Esophagus squamous epithelium (tissue), 5 donors: Measurements from ENCODE around the gene TMEFF1. TPM values are rescaled to one million over a fixed set of nuclear protein-coding genes. Genes with fewer than 3 reads are reported as not detected.
"Not testable (repeated sequence)": the region's sequence is repeated elsewhere in the genome, so short reads cannot be mapped to it uniquely, and the experiment has no call there.

Experiments
- DNase-seq: peaks from one replicate; lab custom pipeline; 2025; lab: John Stamatoyannopoulos, UW
- H3K27ac ChIP-seq, 4 donors: fragments of 200-600 bp; sonication (generic); one replicate each; pipeline ENCODE4 v1.5.1; 2016 to 2019; ENCODE audit warnings: mild to moderate bottlenecking in 1 of 4
- H3K27me3 ChIP-seq, 4 donors: fragments of 200-600 bp; sonication (generic); 1 replicate in 3 of 4; 2 replicates in 1 of 4; pipeline versions ENCODE4 v1.5.1 to v1.6.0; 2017 to 2021; ENCODE audit warnings: antibody characterized with exemption in 1 of 4
- H3K36me3 ChIP-seq, 3 donors: fragments of 200-600 bp; sonication (generic); one replicate each; pipeline ENCODE4 v1.5.1; 2016 to 2019
- H3K4me1 ChIP-seq, 3 donors: fragments of 200-600 bp; sonication (generic); one replicate each; pipeline ENCODE4 v1.5.1; 2017 to 2019
- H3K4me3 ChIP-seq, 4 donors: fragments of 200-600 bp; sonication (generic); 1 replicate in 3 of 4; 2 replicates in 1 of 4; pipeline ENCODE4 v1.5.1; 2016 to 2019; ENCODE audit warnings: mild to moderate bottlenecking in 2 of 4, moderate library complexity in 1 of 4
- H3K9me3 ChIP-seq, 3 donors: fragments of 200-600 bp; sonication (generic); one replicate each; pipeline ENCODE4 v1.5.1; 2016 to 2019
- POLR2A ChIP-seq, 4 donors: fragments of 450-650 bp; IDR thresholded peaks; one replicate each; pipeline ENCODE4 v1.6.1; 2017; ENCODE audit warnings: antibody characterized with exemption in 4 of 4, mild to moderate bottlenecking in 4 of 4, moderate library complexity in 3 of 4
- WGBS, 2 donors: methylation state at CpG; one replicate each; pipeline ENCODE4 v1.1.5; 2018; 5-methylcytosine and 5-hydroxymethylcytosine counted together
- intact Hi-C: fragments of 100-400 bp; cut with DNase I; formaldehyde crosslinking; loops from one replicate; pipeline ENCODE4 v1.15.0; 2022
- total RNA-seq, 4 donors: library from RNA; depleted of rRNA; stranded (reverse); fragments of >200 nt; gene quantifications; one replicate each; pipeline ENCODE4 v1.1.0, GENCODE V29; 2016
- TF ChIP-seq, protein P1 (sequence below), 6 experiments: fragments of 450-650 bp in 4 of 6; fragments of 200-600 bp in 2 of 6; sonication (generic) in 2 of 6; IDR thresholded peaks; one replicate each; pipeline ENCODE4 v1.5.1; 2016 to 2019; ENCODE audit warnings: antibody characterized with exemption in 6 of 6, mild to moderate bottlenecking in 4 of 6, moderate library complexity in 4 of 6
- donor health status: DM: yes; HTN: yes; CAD: no.

The TMEFF1 gene
- total RNA-seq, 4 donors from 2014 or later: 0.57 TPM; not detected in 3

- Histone ChIP-seq H3K4me3 (no peak overlapping the region), H3K9me3 (no peaks in the 10 kb centered on the region), H3K36me3 (no peaks in the 10 kb centered on the region), H3K4me1 (no peaks in the 10 kb centered on the region), H3K27me3 (no peaks in the 10 kb centered on the region), H3K27ac (no peak overlapping the region)
- 69 to 73% methylated on average over 5 of the region's 5 CpGs for WGBS, 2 donors
- intact Hi-C loops: no loop called here
- no peak for TF ChIP-seq POLR2A (IDR thresholded peaks at IDR 0.05)
- TF ChIP-seq, protein P1, sequence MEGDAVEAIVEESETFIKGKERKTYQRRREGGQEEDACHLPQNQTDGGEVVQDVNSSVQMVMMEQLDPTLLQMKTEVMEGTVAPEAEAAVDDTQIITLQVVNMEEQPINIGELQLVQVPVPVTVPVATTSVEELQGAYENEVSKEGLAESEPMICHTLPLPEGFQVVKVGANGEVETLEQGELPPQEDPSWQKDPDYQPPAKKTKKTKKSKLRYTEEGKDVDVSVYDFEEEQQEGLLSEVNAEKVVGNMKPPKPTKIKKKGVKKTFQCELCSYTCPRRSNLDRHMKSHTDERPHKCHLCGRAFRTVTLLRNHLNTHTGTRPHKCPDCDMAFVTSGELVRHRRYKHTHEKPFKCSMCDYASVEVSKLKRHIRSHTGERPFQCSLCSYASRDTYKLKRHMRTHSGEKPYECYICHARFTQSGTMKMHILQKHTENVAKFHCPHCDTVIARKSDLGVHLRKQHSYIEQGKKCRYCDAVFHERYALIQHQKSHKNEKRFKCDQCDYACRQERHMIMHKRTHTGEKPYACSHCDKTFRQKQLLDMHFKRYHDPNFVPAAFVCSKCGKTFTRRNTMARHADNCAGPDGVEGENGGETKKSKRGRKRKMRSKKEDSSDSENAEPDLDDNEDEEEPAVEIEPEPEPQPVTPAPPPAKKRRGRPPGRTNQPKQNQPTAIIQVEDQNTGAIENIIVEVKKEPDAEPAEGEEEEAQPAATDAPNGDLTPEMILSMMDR (IDR thresholded peaks at IDR 0.05): no peak
- DNase-seq: no peak
Measured at GRCh38 chr9:100498592-100498991, 25.6 kb downstream of the TMEFF1 start.

DNA sequence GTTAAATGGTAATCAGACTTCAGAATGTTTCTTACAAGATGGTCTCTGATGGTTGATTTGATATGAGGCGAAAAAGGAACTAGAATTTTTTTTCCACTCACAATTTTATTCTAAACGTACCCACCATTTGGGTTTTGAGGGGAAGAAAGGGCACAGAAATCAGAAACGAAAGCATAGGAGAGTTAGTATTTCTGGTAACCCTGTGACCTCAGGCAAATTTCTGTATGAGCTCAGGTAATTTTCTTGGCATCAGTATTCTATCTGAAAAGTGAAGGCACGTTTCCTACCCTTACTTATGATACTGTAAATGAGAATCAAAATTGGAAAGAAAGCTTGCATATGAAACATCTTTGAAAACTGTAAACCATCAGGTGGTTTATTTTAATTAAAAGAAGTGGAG lies 26.5 kb downstream of the TMEFF1 start:
- 63 to 81% methylated on average over 4 of the region's 4 CpGs for WGBS, 2 donors
- DNase-seq: no peak
- no peaks in the 10 kb centered on the region for H3K9me3 ChIP-seq
- H3K36me3 ChIP-seq: no peaks in the 10 kb centered on the region
- H3K27me3 ChIP-seq: no peaks in the 10 kb centered on the region
- no peak overlapping the region for H3K27ac ChIP-seq
- no peaks in the 10 kb centered on the region for H3K4me1 ChIP-seq
- intact Hi-C loops: no loop called here
- TF ChIP-seq, protein P1 (IDR thresholded peaks at IDR 0.05): no peak
- TF ChIP-seq POLR2A (IDR thresholded peaks at IDR 0.05): no peak
- no peak overlapping the region for H3K4me3 ChIP-seq

GRCh38 chr9:100499866-100500265 lies 26.9 kb downstream of the TMEFF1 start:
- Histone ChIP-seq H3K4me1 (no peaks in the 10 kb centered on the region), H3K4me3 (no peak overlapping the region), H3K27ac (no peak overlapping the region), H3K27me3 (no peaks in the 10 kb centered on the region), H3K9me3 (no peaks in the 10 kb centered on the region), H3K36me3 (no peaks in the 10 kb centered on the region)
- TF ChIP-seq, protein P1 (IDR thresholded peaks at IDR 0.05): no peak
- TF ChIP-seq POLR2A (IDR thresholded peaks at IDR 0.05): no peak
- intact Hi-C loops: no loop called here
- WGBS, 2 donors: 88 to 92% methylated on average over 2 of the region's 2 CpGs
- DNase-seq: no peak

DNA sequence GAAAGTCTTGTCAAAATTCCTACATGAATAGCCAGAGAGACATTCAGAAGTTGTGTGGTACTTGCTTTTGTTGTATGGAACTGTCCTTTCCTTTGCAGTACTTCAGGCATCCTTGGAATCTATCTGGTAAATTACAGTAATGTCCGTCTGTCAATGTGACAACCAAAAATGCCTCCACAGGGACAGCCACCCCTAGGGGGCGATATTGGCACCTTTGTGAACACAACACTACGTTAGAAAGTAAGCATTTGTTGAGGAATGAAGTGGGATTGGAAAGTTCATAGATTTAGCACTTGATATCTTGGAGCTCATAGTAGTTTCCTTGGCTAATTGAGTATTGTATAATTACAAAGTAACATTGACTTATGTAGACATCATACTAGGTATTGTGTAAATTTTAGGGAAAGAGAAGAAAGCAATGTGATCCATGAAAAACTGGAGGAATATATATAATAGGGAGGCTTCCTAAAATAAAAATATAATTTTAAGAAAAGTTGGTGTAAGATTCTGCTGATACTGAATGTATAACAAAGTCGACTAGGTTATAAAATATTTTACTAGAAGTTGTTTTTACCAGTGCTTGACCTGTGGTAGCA lies 32.7 kb downstream of the TMEFF1 start:
- intact Hi-C loops: no loop called here
- 48 to 53% methylated on average over 4 of the region's 4 CpGs for WGBS, 2 donors
- Histone ChIP-seq H3K27ac (no peak overlapping the region), H3K9me3 (no peaks in the 10 kb centered on the region), H3K4me3 (no peak overlapping the region), H3K4me1 (no peaks in the 10 kb centered on the region), H3K27me3 (no peaks in the 10 kb centered on the region), H3K36me3 (no peaks in the 10 kb centered on the region)
- no peak for DNase-seq
- TF ChIP-seq, protein P1 (IDR thresholded peaks at IDR 0.05): peak in 5 of 6 experiments; percentile 9 to 53 (median 43)
- no peak for TF ChIP-seq POLR2A (IDR thresholded peaks at IDR 0.05)

GRCh38 chr9:100507350-100507749 lies 34.4 kb downstream of the TMEFF1 start:
- H3K27ac ChIP-seq, H3K27me3 ChIP-seq, H3K4me3 ChIP-seq, H3K9me3 ChIP-seq, intact Hi-C loops, DNase-seq, H3K36me3 ChIP-seq, H3K4me1 ChIP-seq: not testable (repeated sequence)

GRCh38 chr9:100511205-100511604 lies 38.3 kb downstream of the TMEFF1 start:
- no peaks in the 10 kb centered on the region for H3K4me1 ChIP-seq
- H3K9me3 ChIP-seq: no peaks in the 10 kb centered on the region
- intact Hi-C loops: no loop called here
- 96 to 100% methylated on average over 1 of the region's 1 CpG for WGBS, 2 donors
- H3K27me3 ChIP-seq: no peaks in the 10 kb centered on the region
- H3K4me3 ChIP-seq: no peak overlapping the region
- H3K27ac ChIP-seq: no peak overlapping the region
- H3K36me3 ChIP-seq: no peaks in the 10 kb centered on the region
- no peak for TF ChIP-seq POLR2A (IDR thresholded peaks at IDR 0.05)
- TF ChIP-seq, protein P1 (IDR thresholded peaks at IDR 0.05): no peak
- no peak for DNase-seq
